Fibroblast of the aortic adventitia (primary cell): ENCODE measurements around the gene URI1. TPM values are rescaled to one million over a fixed set of nuclear protein-coding genes. Genes with fewer than 3 reads are reported as not detected.
A peak's percentile ranks its signal among the peaks of the same experiment; 100 is the strongest.

Experiments used
- DNase-seq: peaks from one replicate; pipeline ENCODE4 v3.0.0-alpha.2; 2010; ENCODE audit warnings: low read depth
- H3K4me3 ChIP-seq: 2 replicates; pipeline ENCODE4 v1.5.1; 2011; ENCODE audit warnings: low read depth, mild to moderate bottlenecking, control low read depth, low read length, moderate library complexity
- total RNA-seq: library from RNA; depleted of rRNA; stranded (reverse); fragments of >200 nt; gene quantifications from 2 replicates; pipeline ENCODE4 v1.2.3, GENCODE V29; 2012; ENCODE audit warnings: low replicate concordance
- TF ChIP-seq, protein P1 (sequence below): IDR thresholded peaks from 2 replicates; pipeline ENCODE4 v1.5.1; 2011; ENCODE audit warnings: mild to moderate bottlenecking, low read length, control low read depth, inconsistent platforms; ENCODE audit not compliant: insufficient read depth

Gene URI1
- total RNA-seq, 1 donor, result 63.8 TPM

- TF ChIP-seq, protein P1, sequence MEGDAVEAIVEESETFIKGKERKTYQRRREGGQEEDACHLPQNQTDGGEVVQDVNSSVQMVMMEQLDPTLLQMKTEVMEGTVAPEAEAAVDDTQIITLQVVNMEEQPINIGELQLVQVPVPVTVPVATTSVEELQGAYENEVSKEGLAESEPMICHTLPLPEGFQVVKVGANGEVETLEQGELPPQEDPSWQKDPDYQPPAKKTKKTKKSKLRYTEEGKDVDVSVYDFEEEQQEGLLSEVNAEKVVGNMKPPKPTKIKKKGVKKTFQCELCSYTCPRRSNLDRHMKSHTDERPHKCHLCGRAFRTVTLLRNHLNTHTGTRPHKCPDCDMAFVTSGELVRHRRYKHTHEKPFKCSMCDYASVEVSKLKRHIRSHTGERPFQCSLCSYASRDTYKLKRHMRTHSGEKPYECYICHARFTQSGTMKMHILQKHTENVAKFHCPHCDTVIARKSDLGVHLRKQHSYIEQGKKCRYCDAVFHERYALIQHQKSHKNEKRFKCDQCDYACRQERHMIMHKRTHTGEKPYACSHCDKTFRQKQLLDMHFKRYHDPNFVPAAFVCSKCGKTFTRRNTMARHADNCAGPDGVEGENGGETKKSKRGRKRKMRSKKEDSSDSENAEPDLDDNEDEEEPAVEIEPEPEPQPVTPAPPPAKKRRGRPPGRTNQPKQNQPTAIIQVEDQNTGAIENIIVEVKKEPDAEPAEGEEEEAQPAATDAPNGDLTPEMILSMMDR, result no peak
- DNase-seq, result peak; percentile 53
- no peak overlapping the region for H3K4me3 ChIP-seq
Observed at GRCh38 chr19:29967623-29968022, 25.6 kb downstream of the URI1 start.

GRCh38 chr19:29969891-29970290 is 27.9 kb downstream of the URI1 start:
- TF ChIP-seq, protein P1, result no peak
- H3K4me3 ChIP-seq, result no peak overlapping the region
- no peak for DNase-seq

GRCh38 chr19:29971002-29971401 is 29.0 kb downstream of the URI1 start:
- no peak for DNase-seq
- TF ChIP-seq, protein P1, result no peak
- no peak overlapping the region for H3K4me3 ChIP-seq

DNA sequence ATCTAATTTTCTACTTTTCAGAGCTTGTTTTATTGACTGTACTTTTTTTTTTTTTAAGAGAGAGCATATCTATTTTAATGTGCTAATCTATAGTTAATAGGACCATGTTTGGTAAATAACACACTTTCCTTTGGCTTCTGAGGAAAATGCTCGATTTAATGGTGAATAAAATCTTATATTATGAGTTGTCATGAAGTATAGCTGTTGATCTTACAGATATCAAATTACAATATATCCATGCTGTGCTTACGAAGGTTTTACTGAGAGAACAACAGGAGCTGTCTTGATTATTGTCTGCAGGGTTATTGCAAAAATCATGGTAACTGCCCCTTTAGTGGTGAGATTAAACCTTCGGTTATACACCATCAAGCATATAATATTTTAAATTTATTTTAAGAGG is 29.6 kb downstream of the URI1 start:
- TF ChIP-seq, protein P1, result no peak
- no peak for DNase-seq

GRCh38 chr19:29974701-29975100 is 32.7 kb downstream of the URI1 start:
- TF ChIP-seq, protein P1, result no peak
- no peak overlapping the region for H3K4me3 ChIP-seq
- DNase-seq, result no peak

More for the DNA sequence above, 29.6 kb downstream of the URI1 start:
- no peak overlapping the region for H3K4me3 ChIP-seq

GRCh38 chr19:29976151-29976943 is 34.3 kb downstream of the URI1 start:
- H3K4me3 ChIP-seq, result no peak overlapping the region
- no peak for DNase-seq
- TF ChIP-seq, protein P1, result no peak
